Transverse colon (tissue), 4 donors: Measurements from ENCODE around the gene LRG1. TPM values are rescaled to one million over a fixed set of nuclear protein-coding genes. Genes with fewer than 3 reads are reported as not detected.

Source experiments
- DNase-seq: peaks from one replicate; pipeline ENCODE4 v3.0.0-alpha.2; 2019
- H3K27ac ChIP-seq, 4 donors: fragments of 200-600 bp; sonication (generic); 2 replicates each; pipeline ENCODE4 v1.5.1; 2016 to 2018; ENCODE audit warnings: inconsistent platforms in 4 of 4
- H3K27me3 ChIP-seq: fragments of 200-600 bp; sonication (generic); 2 replicates; pipeline ENCODE4 v1.5.1; 2017; ENCODE audit warnings: inconsistent platforms
- H3K36me3 ChIP-seq, 4 donors: fragments of 200-600 bp; sonication (generic); 2 replicates each; pipeline ENCODE4 v1.5.1; 2017 to 2019; ENCODE audit warnings: inconsistent platforms in 4 of 4
- H3K4me1 ChIP-seq, 4 donors: fragments of 200-600 bp; sonication (generic); 2 replicates each; pipeline ENCODE4 v1.5.1; 2017 to 2020; ENCODE audit warnings: inconsistent platforms in 4 of 4
- H3K4me3 ChIP-seq, 4 donors: fragments of 200-600 bp; sonication (generic); 1 replicate in 1 of 4; 2 replicates in 3 of 4; pipeline versions ENCODE4 v1.5.1 to v1.6.1; 2017 to 2019; ENCODE audit warnings: inconsistent platforms in 4 of 4
- H3K9me3 ChIP-seq, 2 donors: fragments of 200-600 bp; sonication (generic); 2 replicates each; pipeline ENCODE4 v1.5.1; 2017 to 2019; ENCODE audit warnings: inconsistent platforms in 2 of 2
- EP300 ChIP-seq: sonication (generic); formaldehyde crosslinking; IDR thresholded peaks from one replicate; pipeline ENCODE4 v1.6.1; 2017; ENCODE audit warnings: antibody characterized with exemption, low read depth
- POLR2A ChIP-seq: fragments of 450-650 bp; IDR thresholded peaks from one replicate; pipeline ENCODE4 v1.6.1; 2016; ENCODE audit warnings: antibody characterized with exemption, mild to moderate bottlenecking, moderate library complexity
- POLR2AphosphoS5 ChIP-seq, 3 donors: sonication (generic); formaldehyde crosslinking; IDR thresholded peaks; one replicate each; pipeline ENCODE4 v1.6.1; 2016; ENCODE audit warnings: antibody characterized with exemption in 3 of 3
- WGBS, 2 donors: methylation state at CpG; one replicate each; pipeline ENCODE4 v1.1.5; 2018; ENCODE audit warnings: low coverage in 1 of 2; 5-methylcytosine and 5-hydroxymethylcytosine counted together
- in situ Hi-C, 4 donors: fragments of 200-750 bp; cut with MboI; loops; one replicate each; pipeline versions ENCODE4 v1.15.0 to v1.15.1; 2017; ENCODE audit warnings: low sequenced_read_pairs in 3 of 4, low pct_ligation_motif_present in 1 of 4, low pct_unique_long_range_greater_than_20kb in 1 of 4
- intact Hi-C: fragments of 100-400 bp; cut with DNase I; formaldehyde crosslinking; loops from one replicate; pipeline ENCODE4 v1.15.1; 2023; ENCODE audit warnings: low total_unique reads
- total RNA-seq, 4 donors: library from RNA; depleted of rRNA; stranded (reverse); fragments of >200 nt; gene quantifications; one replicate each; pipeline ENCODE4 v1.1.0, GENCODE V29; 2016
- TF ChIP-seq, protein P1 (sequence below), 5 experiments: fragments of 200-600 bp in 3 of 5; fragments of 450-650 bp in 2 of 5; sonication (generic) in 3 of 5; IDR thresholded peaks; 1 replicate in 2 of 5; 2 replicates in 3 of 5; pipeline ENCODE4 v1.5.1; 2016 to 2017; ENCODE audit warnings: antibody characterized with exemption in 5 of 5, inconsistent platforms in 3 of 5, mild to moderate bottlenecking in 2 of 5, moderate library complexity in 1 of 5

Gene LRG1
- total RNA-seq, 4 donors from 2014 or later, result 1.9 to 18.1 (median 14.4) TPM

GRCh38 chr19:4521888-4522242, 18.0 kb downstream of the LRG1 start:
- 93% methylated on average over 5 of the region's 5 CpGs; no CpG with 5 or more reads in 1 of the 2 donors for WGBS, 2 donors
- intact Hi-C loops, result no loop called here
- Histone ChIP-seq H3K9me3 (no peaks in the 10 kb centered on the region), H3K27ac (no peak overlapping the region), H3K27me3 (peaks cover 3% of the 10 kb centered on the region), H3K4me1 (peaks cover 0 to 7% (median 3%) of the 10 kb centered on the region in 4 donors), H3K36me3 (no peaks in the 10 kb centered on the region), H3K4me3 (no peak overlapping the region)
- in situ Hi-C loops, result no loop called here
- TF ChIP-seq POLR2AphosphoS5 (IDR thresholded peaks at IDR 0.05) (no peak), EP300 (no peak), POLR2A (no peak)
- TF ChIP-seq, protein P1, sequence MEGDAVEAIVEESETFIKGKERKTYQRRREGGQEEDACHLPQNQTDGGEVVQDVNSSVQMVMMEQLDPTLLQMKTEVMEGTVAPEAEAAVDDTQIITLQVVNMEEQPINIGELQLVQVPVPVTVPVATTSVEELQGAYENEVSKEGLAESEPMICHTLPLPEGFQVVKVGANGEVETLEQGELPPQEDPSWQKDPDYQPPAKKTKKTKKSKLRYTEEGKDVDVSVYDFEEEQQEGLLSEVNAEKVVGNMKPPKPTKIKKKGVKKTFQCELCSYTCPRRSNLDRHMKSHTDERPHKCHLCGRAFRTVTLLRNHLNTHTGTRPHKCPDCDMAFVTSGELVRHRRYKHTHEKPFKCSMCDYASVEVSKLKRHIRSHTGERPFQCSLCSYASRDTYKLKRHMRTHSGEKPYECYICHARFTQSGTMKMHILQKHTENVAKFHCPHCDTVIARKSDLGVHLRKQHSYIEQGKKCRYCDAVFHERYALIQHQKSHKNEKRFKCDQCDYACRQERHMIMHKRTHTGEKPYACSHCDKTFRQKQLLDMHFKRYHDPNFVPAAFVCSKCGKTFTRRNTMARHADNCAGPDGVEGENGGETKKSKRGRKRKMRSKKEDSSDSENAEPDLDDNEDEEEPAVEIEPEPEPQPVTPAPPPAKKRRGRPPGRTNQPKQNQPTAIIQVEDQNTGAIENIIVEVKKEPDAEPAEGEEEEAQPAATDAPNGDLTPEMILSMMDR (IDR thresholded peaks at IDR 0.05), result no peak
- no peak for DNase-seq

GRCh38 chr19:4521170-4521887, 18.5 kb downstream of the LRG1 start:
- Histone ChIP-seq H3K9me3 (no peaks in the 10 kb centered on the region), H3K27ac (no peak overlapping the region), H3K4me3 (no peak overlapping the region), H3K36me3 (no peaks in the 10 kb centered on the region), H3K4me1 (peaks cover 0 to 7% (median 3%) of the 10 kb centered on the region in 4 donors), H3K27me3 (peaks cover 5% of the 10 kb centered on the region)
- in situ Hi-C loops, result no loop called here
- no peak for DNase-seq
- 69% methylated on average over 10 of the region's 11 CpGs; no CpG with 5 or more reads in 1 of the 2 donors for WGBS, 2 donors
- intact Hi-C loops, result no loop called here
- TF ChIP-seq POLR2A (no peak), EP300 (no peak), POLR2AphosphoS5 (IDR thresholded peaks at IDR 0.05) (no peak)
- TF ChIP-seq, protein P1 (IDR thresholded peaks at IDR 0.05), result no peak

GRCh38 chr19:4519521-4520277, 20.1 kb downstream of the LRG1 start:
- intact Hi-C loops (no loop called here), in situ Hi-C loops (no loop called here)
- peaks cover 5% of the 10 kb centered on the region for H3K27me3 ChIP-seq
- no peaks in the 10 kb centered on the region for H3K36me3 ChIP-seq
- peak; percentile 50 for DNase-seq
- WGBS, 2 donors, result 45 to 70% methylated on average over 2 to 9 of the region's 9 CpGs
- peak overlapping the region; percentile 67 to 94 (median 83) for H3K27ac ChIP-seq
- no peaks in the 10 kb centered on the region for H3K9me3 ChIP-seq
- TF ChIP-seq EP300, result no peak
- no peak for TF ChIP-seq POLR2A
- peak; percentile 19 to 67 (median 31) for TF ChIP-seq POLR2AphosphoS5 (IDR thresholded peaks at IDR 0.05)
- TF ChIP-seq, protein P1 (IDR thresholded peaks at IDR 0.05), result no peak
- no peak overlapping the region for H3K4me3 ChIP-seq
- H3K4me1 ChIP-seq, result peaks cover 0 to 7% (median 3%) of the 10 kb centered on the region in 4 donors

- in situ Hi-C loops, result no loop called here
- peaks cover 5% of the 10 kb centered on the region for H3K27me3 ChIP-seq
- peak overlapping the region; percentile 67 to 94 (median 83) for H3K27ac ChIP-seq
- no peaks in the 10 kb centered on the region for H3K9me3 ChIP-seq
- H3K36me3 ChIP-seq, result no peaks in the 10 kb centered on the region
- DNase-seq, result no peak
- intact Hi-C loops, result no loop called here
- H3K4me3 ChIP-seq, result no peak overlapping the region
- WGBS, 2 donors, result 72 to 80% methylated on average over 2 to 6 of the region's 6 CpGs
- H3K4me1 ChIP-seq, result peaks cover 0 to 7% (median 3%) of the 10 kb centered on the region in 4 donors
- TF ChIP-seq, protein P1 (IDR thresholded peaks at IDR 0.05), result no peak
- TF ChIP-seq EP300 (no peak), POLR2A (no peak), POLR2AphosphoS5 (IDR thresholded peaks at IDR 0.05) (no peak)
Observed at GRCh38 chr19:4519172-4519496, 20.7 kb downstream of the LRG1 start.
